Right lobe of liver (tissue), 6 donors: ENCODE data around the gene SHISA6. TPM values are rescaled to one million over a fixed set of nuclear protein-coding genes. Genes with fewer than 3 reads are reported as not detected.
"Not testable (repeated sequence)": the region's sequence is repeated elsewhere in the genome, so short reads cannot be mapped to it uniquely, and the experiment has no call there.

Source experiments
- ATAC-seq, 4 donors: fragments of 200-7000 bp; cut with Tn5 transposase; one replicate each; pipeline ENCODE4 v1.9.1; 2020; ENCODE audit warnings: mild to moderate bottlenecking in 4 of 4, moderate library complexity in 4 of 4
- DNase-seq, 3 donors: peaks; one replicate each; pipeline ENCODE4 v3.0.0-alpha.2; 2020
- H3K27ac ChIP-seq, 3 donors: fragments of 200-600 bp; one replicate each; pipeline ENCODE4 v1.8.0; 2022
- H3K27me3 ChIP-seq, 2 donors: fragments of 200-600 bp; one replicate each; pipeline ENCODE4 v1.8.0; 2022
- H3K36me3 ChIP-seq, 4 donors: fragments of 200-600 bp; sonication (generic) in 1 of 4; one replicate each; pipeline versions ENCODE4 v1.5.1 to v1.8.0; 2017 to 2022; ENCODE audit warnings: control low read depth in 1 of 4
- H3K4me1 ChIP-seq, 4 donors: fragments of 200-600 bp; sonication (generic) in 1 of 4; one replicate each; pipeline versions ENCODE4 v1.5.1 to v1.8.0; 2017 to 2022; ENCODE audit warnings: control low read depth in 1 of 4
- H3K4me3 ChIP-seq, 3 donors: fragments of 200-600 bp; one replicate each; pipeline ENCODE4 v1.8.0; 2022
- H3K9me3 ChIP-seq, 4 donors: fragments of 200-600 bp; sonication (generic) in 1 of 4; one replicate each; pipeline versions ENCODE4 v1.5.1 to v1.8.0; 2017 to 2022; ENCODE audit warnings: control low read depth in 1 of 4
- POLR2A ChIP-seq: fragments of 450-650 bp; IDR thresholded peaks from one replicate; pipeline ENCODE4 v1.6.1; 2017; ENCODE audit warnings: antibody characterized with exemption, mild to moderate bottlenecking
- WGBS: methylation state at CpG from one replicate; pipeline ENCODE4 v1.1.6; 2018; ENCODE audit warnings: low coverage, low lambda C conversion rate; ENCODE audit not compliant: insufficient coverage; ENCODE audit errors: missing lambda C conversion rate; 5-methylcytosine and 5-hydroxymethylcytosine counted together
- intact Hi-C, 2 donors: fragments of 100-400 bp; cut with DNase I; formaldehyde crosslinking; loops; one replicate each; pipeline versions ENCODE4 v1.11.2 to v1.14.1; 2022
- total RNA-seq, 6 experiments: library from RNA; depleted of rRNA in 2 of 6; stranded (reverse); fragments of >200 nt in 2 of 6; fragmentation: NEBNext Ultra II Directional in 3 of 6; extraction: Animal tissue kit (Norgen Biotek cat#: 25700) in 3 of 6; gene quantifications; one replicate each; pipeline versions ENCODE4 v1.1.0 to v1.2.4, GENCODE V29; 2016 to 2023
- TF ChIP-seq, protein P1 (sequence below), 4 donors: fragments of 200-600 bp in 3 of 4; fragments of 450-650 bp in 1 of 4; IDR thresholded peaks; one replicate each; pipeline versions ENCODE4 v1.5.1 to v1.8.0; 2016 to 2022; ENCODE audit warnings: antibody characterized with exemption in 4 of 4, mild to moderate bottlenecking in 2 of 4
- donor health status: DM: no; HTN: yes; CAD: no.
- donor health status: DM: no; HTN: no; CAD: no.
- donor health status: DM: no; HTN: no; CAD: no.
- donor health status: DM: no; HTN: yes; CAD: no.
- donor health status: DM: no; HTN: yes; CAD: no.

The SHISA6 gene
- total RNA-seq, 6 experiments from 2014 or later: not detected

GRCh38 chr17:11300738-11301137 lies 59.7 kb downstream of the SHISA6 start:
- WGBS: 66% methylated on average over 6 of the region's 6 CpGs
- DNase-seq (no peak), ATAC-seq (no peak)

GRCh38 chr17:11301874-11302273 lies 60.9 kb downstream of the SHISA6 start:
- H3K4me1 ChIP-seq, H3K27ac ChIP-seq, H3K4me3 ChIP-seq, H3K36me3 ChIP-seq, H3K27me3 ChIP-seq, DNase-seq, ATAC-seq, intact Hi-C loops, H3K9me3 ChIP-seq: not testable (repeated sequence)
- 87% methylated on average over 5 of the region's 5 CpGs for WGBS

More at GRCh38 chr17:11300738-11301137, 59.7 kb downstream of the SHISA6 start:
- no peak overlapping the region for H3K27ac ChIP-seq
- H3K36me3 ChIP-seq: no peaks in the 10 kb centered on the region
- no peak overlapping the region for H3K4me3 ChIP-seq
- no peaks in the 10 kb centered on the region for H3K27me3 ChIP-seq
- H3K4me1 ChIP-seq: no peaks in the 10 kb centered on the region
- intact Hi-C loops: no loop called here
- no peaks in the 10 kb centered on the region for H3K9me3 ChIP-seq
- TF ChIP-seq, protein P1, sequence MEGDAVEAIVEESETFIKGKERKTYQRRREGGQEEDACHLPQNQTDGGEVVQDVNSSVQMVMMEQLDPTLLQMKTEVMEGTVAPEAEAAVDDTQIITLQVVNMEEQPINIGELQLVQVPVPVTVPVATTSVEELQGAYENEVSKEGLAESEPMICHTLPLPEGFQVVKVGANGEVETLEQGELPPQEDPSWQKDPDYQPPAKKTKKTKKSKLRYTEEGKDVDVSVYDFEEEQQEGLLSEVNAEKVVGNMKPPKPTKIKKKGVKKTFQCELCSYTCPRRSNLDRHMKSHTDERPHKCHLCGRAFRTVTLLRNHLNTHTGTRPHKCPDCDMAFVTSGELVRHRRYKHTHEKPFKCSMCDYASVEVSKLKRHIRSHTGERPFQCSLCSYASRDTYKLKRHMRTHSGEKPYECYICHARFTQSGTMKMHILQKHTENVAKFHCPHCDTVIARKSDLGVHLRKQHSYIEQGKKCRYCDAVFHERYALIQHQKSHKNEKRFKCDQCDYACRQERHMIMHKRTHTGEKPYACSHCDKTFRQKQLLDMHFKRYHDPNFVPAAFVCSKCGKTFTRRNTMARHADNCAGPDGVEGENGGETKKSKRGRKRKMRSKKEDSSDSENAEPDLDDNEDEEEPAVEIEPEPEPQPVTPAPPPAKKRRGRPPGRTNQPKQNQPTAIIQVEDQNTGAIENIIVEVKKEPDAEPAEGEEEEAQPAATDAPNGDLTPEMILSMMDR (IDR thresholded peaks at IDR 0.05): no peak
- no peak for TF ChIP-seq POLR2A

- H3K27ac ChIP-seq: no peak overlapping the region
- H3K27me3 ChIP-seq: no peaks in the 10 kb centered on the region
- H3K36me3 ChIP-seq: no peaks in the 10 kb centered on the region
- WGBS: 60% methylated on average over 9 of the region's 9 CpGs
- ATAC-seq: no peak
- no peaks in the 10 kb centered on the region for H3K4me1 ChIP-seq
- TF ChIP-seq, protein P1 (IDR thresholded peaks at IDR 0.05): no peak
- TF ChIP-seq POLR2A: no peak
- intact Hi-C loops: no loop called here
- H3K9me3 ChIP-seq: no peaks in the 10 kb centered on the region
- H3K4me3 ChIP-seq: no peak overlapping the region
- DNase-seq: no peak
Observed at GRCh38 chr17:11302401-11303186, 61.6 kb downstream of the SHISA6 start.

- intact Hi-C loops: no loop called here
- H3K36me3 ChIP-seq: no peaks in the 10 kb centered on the region
Observed at GRCh38 chr17:11303773-11304394, 62.9 kb downstream of the SHISA6 start.

More at GRCh38 chr17:11303773-11304394, 62.9 kb downstream of the SHISA6 start:
- 64% methylated on average over 9 of the region's 12 CpGs for WGBS
- ATAC-seq (no peak), DNase-seq (no peak)
- H3K9me3 ChIP-seq: no peaks in the 10 kb centered on the region
- H3K4me3 ChIP-seq: no peak overlapping the region
- no peak for TF ChIP-seq POLR2A
- TF ChIP-seq, protein P1 (IDR thresholded peaks at IDR 0.05): no peak
- no peak overlapping the region for H3K27ac ChIP-seq
- H3K27me3 ChIP-seq: no peaks in the 10 kb centered on the region
- no peaks in the 10 kb centered on the region for H3K4me1 ChIP-seq
